ENCODE measurements around the gene TRPM4.

TRPM4 gene

DNA sequence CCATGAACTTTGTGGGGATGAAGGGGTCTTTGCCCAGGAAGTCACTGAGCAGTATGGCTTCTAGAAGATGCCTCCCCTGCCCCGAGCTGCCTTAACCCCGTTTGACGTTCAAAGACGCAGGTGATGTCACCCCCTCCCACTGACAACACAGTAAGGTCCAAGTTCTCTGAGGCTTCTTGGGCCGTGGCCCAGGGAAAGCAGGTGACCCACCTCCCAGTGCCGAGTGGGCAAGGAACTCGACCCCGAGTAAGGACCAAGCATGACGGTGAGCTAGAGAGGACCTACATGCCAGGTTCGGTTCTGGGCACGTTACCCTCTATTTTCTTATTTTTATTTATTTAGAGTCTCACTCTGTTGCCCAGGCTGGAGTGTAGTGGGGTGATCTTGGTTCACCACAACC lies 86.1 kb downstream of the TRPM4 start:
- H2AFZ ChIP-seq (ENCODE audit: low read depth, low read length, severe bottlenecking), result no peak overlapping the region
- no peaks in the 10 kb centered on the region for H3K27me3 ChIP-seq (ENCODE audit: low read length)
- H3K4me2 ChIP-seq (ENCODE audit: low read depth, low read length, poor library complexity, severe bottlenecking), result no peak overlapping the region
- no peaks in the 10 kb centered on the region for H4K20me1 ChIP-seq (ENCODE audit: low read depth, low read length)
- no peaks in the 10 kb centered on the region for H3K36me3 ChIP-seq (ENCODE audit: low read length)
- no peak overlapping the region for H3K4me3 ChIP-seq (ENCODE audit: insufficient read depth, low read length, poor library complexity, severe bottlenecking)
- no peak overlapping the region for H3K27ac ChIP-seq (ENCODE audit: low read depth, low read length)
- no peaks in the 10 kb centered on the region for H3F3A ChIP-seq (ENCODE audit: insufficient read depth)
- H3K9ac ChIP-seq (ENCODE audit: low read length), result no peak overlapping the region
- no peak for TF ChIP-seq EZH2phosphoT487 (conservative IDR thresholded peaks at IDR 0.05; ENCODE audit: low read length)
- TF ChIP-seq, protein P1, sequence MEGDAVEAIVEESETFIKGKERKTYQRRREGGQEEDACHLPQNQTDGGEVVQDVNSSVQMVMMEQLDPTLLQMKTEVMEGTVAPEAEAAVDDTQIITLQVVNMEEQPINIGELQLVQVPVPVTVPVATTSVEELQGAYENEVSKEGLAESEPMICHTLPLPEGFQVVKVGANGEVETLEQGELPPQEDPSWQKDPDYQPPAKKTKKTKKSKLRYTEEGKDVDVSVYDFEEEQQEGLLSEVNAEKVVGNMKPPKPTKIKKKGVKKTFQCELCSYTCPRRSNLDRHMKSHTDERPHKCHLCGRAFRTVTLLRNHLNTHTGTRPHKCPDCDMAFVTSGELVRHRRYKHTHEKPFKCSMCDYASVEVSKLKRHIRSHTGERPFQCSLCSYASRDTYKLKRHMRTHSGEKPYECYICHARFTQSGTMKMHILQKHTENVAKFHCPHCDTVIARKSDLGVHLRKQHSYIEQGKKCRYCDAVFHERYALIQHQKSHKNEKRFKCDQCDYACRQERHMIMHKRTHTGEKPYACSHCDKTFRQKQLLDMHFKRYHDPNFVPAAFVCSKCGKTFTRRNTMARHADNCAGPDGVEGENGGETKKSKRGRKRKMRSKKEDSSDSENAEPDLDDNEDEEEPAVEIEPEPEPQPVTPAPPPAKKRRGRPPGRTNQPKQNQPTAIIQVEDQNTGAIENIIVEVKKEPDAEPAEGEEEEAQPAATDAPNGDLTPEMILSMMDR (IDR thresholded peaks at IDR 0.05; ENCODE audit: insufficient read depth, low read length, poor library complexity, severe bottlenecking), result no peak
- no peaks in the 10 kb centered on the region for H3K9me3 ChIP-seq (ENCODE audit: insufficient read depth, low read length)
- H3K79me2 ChIP-seq (ENCODE audit: insufficient read depth, low read length), result no peaks in the 10 kb centered on the region
- no peaks in the 10 kb centered on the region for H3K9me2 ChIP-seq (replicated peaks; ENCODE audit: insufficient read depth, low read length)

GRCh38 chr19:49244256-49244655 lies 86.7 kb downstream of the TRPM4 start:
- H3K9me2 ChIP-seq (replicated peaks; ENCODE audit: insufficient read depth, low read length), result no peaks in the 10 kb centered on the region
- H3K4me2 ChIP-seq (ENCODE audit: low read depth, low read length, poor library complexity, severe bottlenecking), result no peak overlapping the region
- TF ChIP-seq, protein P1 (IDR thresholded peaks at IDR 0.05; ENCODE audit: insufficient read depth, low read length, poor library complexity, severe bottlenecking), result no peak
- no peak for TF ChIP-seq EZH2phosphoT487 (conservative IDR thresholded peaks at IDR 0.05; ENCODE audit: low read length)
- H3K27me3 ChIP-seq (ENCODE audit: low read length), result no peaks in the 10 kb centered on the region
- H2AFZ ChIP-seq (ENCODE audit: low read depth, low read length, severe bottlenecking), result no peak overlapping the region
- H3K36me3 ChIP-seq (ENCODE audit: low read length), result no peaks in the 10 kb centered on the region
- no peak overlapping the region for H3K4me3 ChIP-seq (ENCODE audit: insufficient read depth, low read length, poor library complexity, severe bottlenecking)
- H3K27ac ChIP-seq (ENCODE audit: low read depth, low read length), result no peak overlapping the region
- no peaks in the 10 kb centered on the region for H3K79me2 ChIP-seq (ENCODE audit: insufficient read depth, low read length)
- H4K20me1 ChIP-seq (ENCODE audit: low read depth, low read length), result no peaks in the 10 kb centered on the region
- H3F3A ChIP-seq (ENCODE audit: insufficient read depth), result no peaks in the 10 kb centered on the region
- no peaks in the 10 kb centered on the region for H3K9me3 ChIP-seq (ENCODE audit: insufficient read depth, low read length)
- H3K9ac ChIP-seq (ENCODE audit: low read length), result no peak overlapping the region

DNA sequence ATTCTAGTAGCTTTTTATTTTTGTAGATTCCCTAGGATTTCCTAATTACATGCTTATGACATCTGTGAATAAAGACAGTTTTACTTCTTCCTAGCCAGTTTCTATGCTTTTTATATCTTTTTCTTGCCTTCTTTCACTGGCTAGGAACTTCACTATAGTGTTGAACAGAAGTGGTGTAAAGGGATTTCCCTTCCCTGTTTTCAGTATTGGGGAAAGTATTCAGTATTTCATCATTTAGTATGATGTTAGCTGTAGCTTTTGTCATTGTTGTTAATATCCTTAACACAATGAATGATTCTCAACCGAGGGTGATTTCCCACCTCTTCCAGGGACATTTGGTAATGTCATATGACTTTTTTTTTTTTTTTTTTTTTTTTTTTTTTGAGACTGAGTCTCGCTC lies 90.1 kb downstream of the TRPM4 start:
- Histone ChIP-seq H3K27ac (ENCODE audit: low read depth, low read length) (no peak overlapping the region), H3K9me2 (replicated peaks; ENCODE audit: insufficient read depth, low read length) (no peaks in the 10 kb centered on the region), H3K4me2 (ENCODE audit: low read depth, low read length, poor library complexity, severe bottlenecking) (no peak overlapping the region), H3K4me3 (ENCODE audit: insufficient read depth, low read length, poor library complexity, severe bottlenecking) (no peak overlapping the region), H3K79me2 (ENCODE audit: insufficient read depth, low read length) (no peaks in the 10 kb centered on the region), H3K27me3 (ENCODE audit: low read length) (no peaks in the 10 kb centered on the region), H4K20me1 (ENCODE audit: low read depth, low read length) (no peaks in the 10 kb centered on the region), H3F3A (ENCODE audit: insufficient read depth) (no peaks in the 10 kb centered on the region), H3K9me3 (ENCODE audit: insufficient read depth, low read length) (no peaks in the 10 kb centered on the region), H3K36me3 (ENCODE audit: low read length) (no peaks in the 10 kb centered on the region), H3K9ac (ENCODE audit: low read length) (no peak overlapping the region), H2AFZ (ENCODE audit: low read depth, low read length, severe bottlenecking) (no peak overlapping the region)
- TF ChIP-seq EZH2phosphoT487 (conservative IDR thresholded peaks at IDR 0.05; ENCODE audit: low read length), result no peak
- TF ChIP-seq, protein P1 (IDR thresholded peaks at IDR 0.05; ENCODE audit: insufficient read depth, low read length, poor library complexity, severe bottlenecking), result no peak

Measured in SU-DHL-6 (cell line).